HG03575 (cell line): ENCODE data around the gene RUBCN.
A peak's percentile ranks its signal among the peaks of the same experiment; 100 is the strongest.

Experiments
- ATAC-seq: cut with Tn5 transposase; IDR thresholded peaks from one replicate; pipeline ENCODE4 v1.9.1; 2021; ENCODE audit not compliant: unreplicated experiment, insufficient number of reproducible peaks, low FRiP score; ENCODE audit errors: extremely low read depth

RUBCN gene

DNA sequence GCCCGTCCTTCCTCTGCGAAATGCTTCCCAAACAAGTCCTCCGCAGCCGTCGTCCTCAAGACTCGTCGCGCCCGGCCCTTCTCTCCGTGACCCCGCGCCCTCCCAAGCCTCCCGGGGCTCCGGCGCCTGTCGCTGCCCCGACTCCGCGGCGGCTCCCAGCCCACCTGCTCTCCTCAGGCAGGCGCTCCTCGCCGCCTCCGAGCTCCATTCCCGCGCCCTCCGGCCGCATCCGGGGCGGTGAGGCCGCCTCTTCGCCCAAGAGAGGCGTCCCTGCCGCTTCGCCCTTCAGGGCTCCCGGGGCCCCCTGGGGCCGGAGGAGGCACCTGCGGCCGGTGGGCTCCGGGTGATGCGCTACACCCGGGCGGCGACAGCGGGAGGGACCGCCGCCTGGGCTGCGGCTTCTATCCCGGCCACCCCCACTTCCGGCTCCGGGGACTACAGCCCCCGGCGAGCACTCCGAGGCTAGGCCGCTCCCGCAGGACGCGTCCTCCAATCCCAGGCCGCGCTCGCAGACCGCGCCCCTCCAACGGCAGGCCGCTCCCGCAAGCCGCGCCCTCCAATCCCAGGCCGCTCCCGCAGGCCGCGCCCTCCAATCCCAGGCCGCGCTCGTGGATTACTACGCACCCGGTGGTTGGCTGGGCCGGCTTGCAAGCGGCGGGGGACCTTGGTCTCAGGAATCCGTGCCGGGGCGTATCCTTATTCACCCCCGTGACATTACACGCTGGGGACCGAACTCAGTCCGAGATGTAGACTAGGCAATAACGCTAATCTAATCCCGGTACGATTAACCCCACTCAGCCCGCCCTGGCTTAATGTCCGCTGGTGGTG lies at the start of gene RUBCN:
Gene RUBCN, minus strand, starts transcription at position 414 of the 828 bp plus-strand sequence. Its CDS starts 185 bp downstream, at position 229.
- peak; percentile 42 for ATAC-seq

DNA sequence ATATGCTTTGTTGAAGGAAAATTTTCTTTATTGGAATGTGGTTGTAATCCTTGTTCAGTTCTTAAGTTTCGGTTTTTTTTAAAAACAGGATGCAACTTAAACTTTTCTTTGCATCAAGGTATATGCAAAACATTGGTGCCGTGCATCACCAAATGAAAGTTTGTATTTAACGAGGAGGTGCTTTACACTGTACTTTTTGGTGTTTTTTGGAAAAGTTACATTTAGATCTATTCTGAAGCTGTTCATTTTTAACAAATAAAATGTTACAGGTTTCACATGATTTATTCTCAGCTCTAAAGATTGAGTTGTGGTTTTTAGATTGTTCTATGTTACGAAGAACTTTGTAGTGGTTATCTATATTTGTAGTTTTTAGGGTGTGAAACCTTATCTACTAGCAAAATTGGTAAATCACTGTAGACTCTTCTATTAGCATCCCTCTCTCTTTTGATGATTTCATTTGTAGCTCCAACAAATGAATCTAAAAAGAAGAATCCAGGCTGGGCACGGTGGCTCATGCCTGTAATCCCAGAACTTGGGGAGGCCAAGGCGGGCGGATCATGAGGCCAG lies 47.4 kb upstream of the RUBCN start:
- no peak for ATAC-seq

DNA sequence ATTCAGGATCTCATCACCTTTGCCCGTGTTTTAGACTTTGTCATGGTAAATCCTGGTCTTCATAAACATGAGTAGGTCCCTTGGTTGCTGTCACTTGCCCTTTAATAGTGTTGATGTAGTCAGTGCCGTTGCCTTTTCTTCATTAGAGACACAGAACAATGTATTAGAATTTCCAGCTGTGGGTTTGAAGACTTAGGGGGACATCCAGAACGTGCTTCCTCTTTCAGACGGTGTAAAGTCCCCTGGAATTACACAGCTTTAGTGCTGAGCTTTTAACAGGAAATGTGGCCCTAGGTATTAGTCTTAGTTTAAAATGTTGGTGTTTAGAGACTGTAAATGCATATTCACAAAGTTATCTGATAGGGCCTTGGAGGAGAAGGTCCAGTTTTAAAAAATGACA lies 45.5 kb upstream of the RUBCN start:
- ATAC-seq: no peak

DNA sequence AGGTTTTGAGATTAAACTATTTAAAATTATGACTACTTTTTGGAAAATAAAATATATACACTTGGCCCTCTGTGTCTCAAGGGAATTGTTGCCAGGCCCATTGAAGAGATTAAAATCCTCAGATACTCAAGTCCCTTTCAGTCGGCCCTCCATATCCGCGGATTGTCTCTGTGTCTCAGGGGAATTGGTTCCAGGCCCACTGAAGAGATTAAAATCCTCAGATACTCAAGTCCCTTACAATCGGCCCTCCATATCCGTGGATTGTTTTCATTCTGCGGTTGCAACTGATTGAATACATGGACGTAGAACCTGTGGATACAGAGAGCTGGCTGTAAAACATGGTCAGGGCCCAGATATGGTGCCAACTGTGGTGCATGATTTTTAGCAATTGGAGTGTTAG lies 38.6 kb upstream of the RUBCN start:
- no peak for ATAC-seq

DNA sequence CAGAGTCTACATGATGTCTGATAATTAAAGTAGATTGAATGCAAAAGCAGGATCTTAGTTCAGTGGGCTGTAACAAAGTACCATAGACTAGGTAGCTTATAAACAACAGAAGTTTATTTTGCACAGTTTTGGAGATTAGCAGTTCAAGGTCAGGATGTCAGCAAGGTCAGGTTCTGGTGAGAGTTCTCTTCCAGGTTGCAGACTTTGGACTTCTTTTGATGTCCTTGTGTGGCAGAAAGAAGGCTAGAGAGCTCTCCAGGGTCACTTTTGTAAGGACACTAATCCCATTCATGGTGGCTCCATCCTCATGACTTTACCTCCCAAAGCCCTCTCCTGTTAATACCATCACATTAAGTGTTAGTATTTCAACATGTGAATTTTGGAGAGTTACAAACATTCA lies 25.1 kb upstream of the RUBCN start:
- ATAC-seq: no peak

DNA sequence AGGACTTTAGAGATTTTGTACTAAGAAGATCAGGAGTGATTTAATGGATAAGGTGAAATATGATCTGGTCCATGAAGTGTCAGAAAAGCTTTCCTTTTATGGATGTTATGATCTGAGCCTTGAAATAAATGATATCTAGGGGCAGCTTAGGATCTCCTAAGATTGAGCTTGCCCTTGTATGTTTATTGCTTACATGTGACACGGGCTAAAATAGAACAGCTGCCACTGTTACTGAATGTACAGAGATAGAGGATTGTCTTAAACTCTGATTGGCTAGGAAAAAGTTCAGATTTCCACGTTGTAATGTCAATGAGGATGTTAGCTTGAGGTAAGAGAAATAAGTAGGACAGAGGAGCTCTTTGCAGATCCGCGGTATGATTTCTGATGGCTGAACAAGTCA lies 21.8 kb upstream of the RUBCN start:
- no peak for ATAC-seq

DNA sequence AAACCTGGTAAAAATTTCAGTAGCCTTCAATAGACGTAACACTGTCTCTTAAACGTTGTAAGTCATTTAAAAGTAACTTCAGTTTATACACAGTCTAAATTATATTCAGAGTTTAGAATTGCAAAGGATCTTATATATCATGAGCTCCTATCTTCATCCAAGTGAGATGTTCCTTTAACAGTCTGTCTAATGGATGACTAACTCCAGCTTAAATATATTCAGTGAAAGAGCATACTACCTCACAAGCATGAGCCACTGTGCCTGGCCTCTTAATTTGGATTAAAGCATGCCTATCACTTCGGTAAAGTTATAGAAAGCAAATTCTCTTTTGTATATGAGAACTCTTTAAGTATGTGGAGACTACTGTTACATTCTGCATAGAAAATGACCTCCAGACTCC lies 20.0 kb upstream of the RUBCN start:
- ATAC-seq: no peak

DNA sequence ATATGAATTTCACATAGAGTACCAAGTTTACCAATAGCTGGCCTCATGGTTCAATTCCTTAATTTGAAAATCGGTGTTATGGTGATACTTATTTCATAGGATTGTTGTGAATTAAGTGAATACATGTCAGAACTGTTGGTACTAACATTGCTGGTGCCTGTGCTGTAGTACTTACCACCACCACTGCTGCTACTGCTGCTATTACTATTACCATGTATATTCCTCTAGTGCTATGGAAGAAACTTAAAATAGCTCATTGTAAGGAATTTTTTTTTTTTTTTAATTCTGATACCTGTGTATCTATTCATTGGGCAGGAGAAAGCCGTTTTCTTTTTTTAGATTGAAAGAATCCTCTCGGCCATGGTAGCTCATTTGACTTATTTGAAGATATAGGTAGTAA lies 16.6 kb upstream of the RUBCN start:
- ATAC-seq: no peak

DNA sequence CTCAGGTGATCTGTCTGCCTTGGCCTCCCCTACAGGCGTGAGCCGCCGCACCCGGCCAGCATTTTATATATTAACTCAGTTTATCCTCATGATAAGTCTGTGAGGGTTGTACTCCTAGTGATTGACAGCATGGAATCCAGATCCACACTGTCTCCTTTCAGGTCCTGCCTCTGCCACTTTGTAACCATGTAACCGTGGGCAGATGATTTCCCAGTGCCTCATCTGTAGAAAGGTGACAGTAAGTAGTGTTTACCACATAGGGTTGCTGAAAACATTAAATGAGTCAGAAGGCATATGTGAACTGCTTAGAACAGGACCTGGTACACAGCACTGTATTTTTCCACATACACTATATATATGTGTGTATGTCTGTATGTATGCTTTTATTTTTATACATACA lies 15.4 kb upstream of the RUBCN start:
- ATAC-seq: no peak

DNA sequence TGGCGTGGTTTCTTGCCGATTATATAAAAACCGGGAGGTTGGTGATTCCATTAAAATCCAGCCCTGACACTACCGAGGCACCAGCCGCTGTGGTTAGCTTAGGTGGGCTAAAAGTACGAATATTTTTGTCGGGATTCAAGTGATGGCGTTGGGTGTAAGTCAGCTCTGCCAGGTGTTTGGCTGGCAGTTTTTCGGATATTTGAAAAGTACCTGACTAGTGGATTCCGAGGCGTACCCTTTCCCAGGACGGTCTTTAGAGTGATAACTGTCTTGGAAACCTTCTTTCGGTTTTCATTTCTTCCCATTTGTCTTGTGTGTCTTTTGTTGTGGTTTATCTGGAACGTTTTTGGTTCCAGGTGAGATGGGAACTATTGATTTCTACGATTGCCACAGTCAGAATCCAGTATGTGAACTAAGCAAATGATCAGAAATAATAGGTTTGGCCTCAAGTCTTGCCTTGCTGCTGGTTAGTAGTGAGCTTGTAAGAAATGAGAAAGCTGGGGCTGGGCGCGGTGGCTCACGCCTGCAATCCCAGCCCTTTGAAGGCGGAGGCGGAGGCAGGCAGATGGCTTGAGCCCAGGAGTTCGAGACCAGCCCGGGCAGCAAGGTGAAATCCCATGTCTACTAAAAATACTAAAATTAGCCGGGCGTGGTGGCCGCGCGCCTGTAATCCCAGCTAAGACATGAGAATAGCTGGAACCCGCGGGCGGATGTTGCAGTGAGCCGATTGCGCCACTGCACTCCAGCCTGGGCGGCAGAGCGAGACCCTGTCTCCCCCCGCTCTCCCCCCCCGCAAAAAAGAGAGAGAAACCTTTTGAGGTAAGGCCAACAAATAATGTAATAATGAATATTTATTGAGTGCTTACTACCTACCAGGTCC lies 14.4 kb upstream of the RUBCN start:
- no peak for ATAC-seq

DNA sequence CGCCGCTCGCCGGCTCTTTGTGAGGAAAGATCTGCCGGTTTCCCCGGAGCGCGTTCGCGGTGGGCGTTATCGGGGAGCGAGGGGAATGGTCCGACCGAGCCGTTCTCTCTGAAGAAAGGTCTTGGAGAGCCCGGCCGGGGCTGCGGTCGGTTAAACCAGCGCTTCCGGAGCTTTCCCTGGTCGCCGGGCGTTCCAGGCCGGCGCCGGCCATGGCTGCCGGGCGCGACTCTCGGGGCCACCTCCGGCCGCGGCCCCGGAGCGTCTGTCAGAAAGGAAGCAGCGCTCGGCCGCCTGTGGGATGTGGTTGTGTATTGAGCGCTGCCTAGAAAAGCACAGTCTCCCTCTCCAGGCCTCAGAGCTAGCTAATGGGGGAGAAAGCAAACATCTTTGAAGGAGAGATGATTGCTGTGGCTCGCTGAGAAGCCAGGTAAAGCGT lies 13.7 kb upstream of the RUBCN start:
- ATAC-seq: no peak

DNA sequence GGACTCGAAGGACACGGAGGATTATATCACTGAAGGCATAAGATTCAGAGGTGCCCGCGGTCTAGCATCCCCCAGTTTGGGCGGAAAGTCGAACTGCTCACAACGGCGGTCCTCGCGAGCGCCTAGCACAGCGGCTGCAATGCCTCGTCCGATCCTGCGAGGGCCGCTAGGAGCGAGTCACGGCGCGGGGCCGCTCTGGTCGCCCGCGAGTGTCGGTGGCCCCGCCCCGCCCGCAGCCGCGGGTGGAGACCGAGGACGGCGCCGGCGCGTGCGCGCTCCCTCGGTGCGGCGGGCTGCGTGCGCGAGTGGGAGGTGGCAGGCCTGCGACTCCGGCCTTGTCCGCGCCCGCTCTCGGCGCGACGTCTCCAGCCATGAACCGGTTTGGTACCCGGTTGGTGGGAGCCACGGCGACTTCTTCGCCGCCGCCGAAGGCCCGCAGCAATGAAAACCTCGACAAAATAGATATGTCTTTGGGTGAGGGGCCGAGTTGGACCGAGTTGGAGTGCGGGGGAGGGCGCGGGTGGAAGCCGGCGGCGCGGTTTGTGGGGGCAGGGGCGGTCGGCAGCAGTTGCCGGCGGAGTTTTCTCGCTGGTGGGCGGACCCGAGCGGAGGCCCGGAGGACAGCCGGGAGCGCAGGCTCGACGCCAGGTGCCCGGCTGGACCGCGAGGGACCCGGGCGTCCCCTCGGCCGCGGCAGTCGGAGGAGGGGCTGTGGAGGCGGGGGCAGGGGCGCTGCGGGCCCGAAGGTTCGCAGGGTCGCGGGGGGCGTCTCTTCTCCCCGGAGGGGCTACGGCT lies 13.1 kb upstream of the RUBCN start, which contains the start of gene FYTTD1:
Gene FYTTD1, plus strand, starts transcription at position 283 of the 795 bp plus-strand sequence. Its CDS starts 89 bp downstream, at position 372.
- ATAC-seq: no peak

DNA sequence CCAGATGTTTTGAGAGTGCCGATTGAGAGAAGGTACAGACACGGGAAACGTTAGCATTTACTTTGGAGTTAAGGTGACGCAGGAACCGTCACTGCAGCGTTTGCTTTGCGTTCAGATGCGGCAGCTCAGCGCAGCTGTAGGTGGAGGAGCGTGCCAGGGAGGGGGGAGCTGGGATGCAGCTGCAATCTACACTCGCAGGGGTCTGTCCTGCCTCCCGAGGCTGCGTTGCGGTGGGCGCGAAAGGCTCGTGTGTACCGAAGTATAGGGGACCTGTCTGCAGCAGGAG lies 12.6 kb upstream of the RUBCN start:
- no peak for ATAC-seq

DNA sequence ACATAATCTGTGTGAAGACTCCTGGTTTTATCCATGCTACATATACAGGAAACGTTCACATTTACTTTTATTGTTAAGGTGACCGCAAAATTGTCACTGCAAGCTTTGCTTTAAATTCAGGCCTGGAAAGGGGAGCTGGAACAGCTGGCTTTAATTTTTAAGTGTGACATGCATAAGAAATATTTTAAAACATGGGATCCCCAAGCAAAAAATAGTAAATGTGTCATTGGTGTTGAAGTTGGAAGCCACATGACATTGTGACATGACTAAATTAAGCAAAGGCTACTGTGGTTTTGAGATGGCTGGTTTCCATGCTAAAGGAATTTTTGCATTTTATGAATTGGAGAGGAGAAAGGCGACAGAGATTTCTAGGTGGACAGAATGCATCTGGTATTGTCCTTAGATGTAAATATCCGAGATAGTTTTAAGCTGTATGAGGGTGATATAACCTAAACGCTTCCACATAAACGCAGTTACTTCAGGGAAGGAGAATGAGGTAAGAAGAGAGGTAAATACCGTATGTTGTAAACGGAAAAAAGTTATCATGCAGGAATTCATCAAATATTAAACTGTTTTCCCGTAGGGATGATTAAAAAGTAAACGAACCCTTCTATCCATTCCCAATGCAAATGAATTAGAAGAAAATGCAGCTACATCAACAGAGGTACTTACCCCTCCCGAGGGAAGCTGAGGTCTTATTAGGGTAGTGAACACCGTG lies 12.1 kb upstream of the RUBCN start:
- ATAC-seq: no peak

DNA sequence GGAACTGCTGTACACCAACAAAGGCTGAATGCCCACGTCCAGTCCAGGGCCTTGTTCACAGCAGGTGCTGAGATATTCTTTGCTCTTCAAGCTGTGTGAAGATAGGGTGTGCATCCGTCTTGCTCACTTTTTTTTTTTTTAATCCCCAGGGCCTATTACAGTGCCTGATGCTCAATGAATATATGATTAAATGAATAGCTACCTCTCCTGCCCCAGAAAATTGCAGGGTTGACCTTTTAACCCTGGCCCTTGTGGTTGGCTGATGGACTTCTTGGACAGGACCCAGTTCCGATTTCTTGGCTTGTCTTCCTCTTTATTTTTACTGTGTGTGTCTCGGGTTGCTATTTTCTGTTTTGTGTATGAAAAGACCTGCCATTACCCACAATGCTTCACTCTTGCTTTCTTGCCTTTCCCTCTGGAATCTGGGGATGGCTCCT lies 10.1 kb upstream of the RUBCN start:
- ATAC-seq: no peak

DNA sequence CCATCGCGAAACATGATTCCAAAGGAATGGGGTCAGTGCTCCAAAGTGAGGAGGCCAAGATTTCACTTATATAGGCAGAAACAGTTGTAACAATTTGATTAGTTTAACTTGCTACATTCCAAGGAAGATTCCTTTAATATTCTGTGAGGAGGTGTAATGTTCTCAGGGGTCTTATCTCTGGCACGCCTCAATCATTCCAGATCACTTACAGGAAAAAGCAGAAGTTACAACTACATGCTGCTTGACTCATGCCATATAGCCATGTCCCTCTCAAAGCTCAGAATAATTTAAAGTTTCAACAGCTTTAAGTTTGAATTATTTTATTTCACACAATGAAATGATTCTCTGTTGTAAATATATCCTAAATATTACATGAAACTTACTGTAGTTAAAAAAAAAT lies 9.5 kb upstream of the RUBCN start:
- ATAC-seq: no peak

DNA sequence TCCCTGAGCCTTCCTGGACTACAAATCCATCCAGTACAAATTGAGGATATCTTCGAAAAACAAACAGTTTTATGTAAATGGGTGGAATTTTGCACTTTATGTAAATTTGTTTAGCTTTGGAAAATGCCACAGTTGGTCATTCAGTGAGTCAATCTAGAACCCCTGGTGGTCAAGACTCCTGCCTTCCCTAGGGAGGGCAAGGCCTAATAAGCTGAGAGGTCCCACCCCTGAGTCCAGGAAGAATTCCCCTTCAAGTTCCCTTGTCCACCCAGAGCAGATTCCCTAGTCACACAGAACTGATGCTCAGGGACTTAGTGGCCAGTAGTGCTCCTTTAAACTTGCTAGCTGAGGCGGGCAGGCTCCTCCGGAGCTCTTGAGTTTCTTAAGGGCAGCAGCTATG lies 6.1 kb upstream of the RUBCN start:
- ATAC-seq: no peak

DNA sequence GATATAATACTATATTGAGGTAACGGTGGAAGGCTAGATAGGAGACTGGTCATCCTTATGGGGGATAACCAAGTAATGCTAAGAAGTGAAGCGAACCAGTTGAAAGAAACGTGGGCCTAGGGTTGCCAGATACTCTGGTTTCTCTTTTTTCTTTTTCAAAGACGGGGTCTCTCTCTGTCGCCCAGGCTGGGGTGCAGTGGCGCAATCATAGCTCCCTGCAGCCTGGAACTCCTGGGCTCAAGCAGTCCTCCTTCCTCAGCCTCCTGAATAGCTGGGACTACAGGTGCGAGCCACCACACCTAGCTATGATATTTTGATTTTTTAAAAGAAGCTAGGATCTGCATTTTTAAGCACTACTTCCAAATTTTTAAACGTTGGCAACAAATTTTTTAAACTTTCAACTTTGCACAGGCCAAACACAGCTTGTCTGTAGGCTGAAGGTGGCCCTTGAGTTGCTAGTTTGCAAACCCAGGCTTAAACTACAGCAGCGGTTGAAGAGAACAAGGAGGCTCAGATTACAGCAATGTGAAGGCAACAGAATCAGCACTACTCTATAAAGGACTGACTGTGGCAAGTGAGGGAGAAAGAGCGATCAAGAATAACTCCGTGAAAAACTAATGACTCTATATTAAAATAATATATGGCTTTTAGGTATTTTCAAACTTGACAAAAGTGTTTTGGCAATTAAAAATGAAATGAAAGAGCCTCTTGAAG lies 1.2 kb upstream of the RUBCN start:
- no peak for ATAC-seq
